Large intestine (tissue), 3 donors: ENCODE data around the gene PITHD1. TPM values are rescaled to one million over a fixed set of nuclear protein-coding genes. Genes with fewer than 3 reads are reported as not detected.

Source experiments
- DNase-seq, 2 donors: peaks; one replicate each; pipeline versions ENCODE4 v3.0.0 to v3.0.0-alpha.2; 2013
- H3K27ac ChIP-seq: one replicate; pipeline ENCODE4 v1.5.1; 2013; ENCODE audit warnings: low read length
- H3K27me3 ChIP-seq: 2 replicates; pipeline ENCODE4 v1.6.1; 2013; ENCODE audit warnings: low read length; ENCODE audit not compliant: control insufficient read depth, insufficient read depth
- H3K36me3 ChIP-seq: 2 replicates; pipeline ENCODE4 v1.6.1; 2013; ENCODE audit warnings: low read length; ENCODE audit not compliant: control insufficient read depth, insufficient read depth
- H3K4me1 ChIP-seq: one replicate; pipeline ENCODE4 v1.6.1; 2013; ENCODE audit warnings: low read length; ENCODE audit not compliant: control insufficient read depth, insufficient read depth
- H3K4me3 ChIP-seq: one replicate; pipeline ENCODE4 v1.5.1; 2013; ENCODE audit warnings: low read length
- H3K9me3 ChIP-seq: one replicate; pipeline ENCODE4 v1.6.1; 2013; ENCODE audit warnings: mild to moderate bottlenecking, low read depth, low read length, moderate library complexity; ENCODE audit not compliant: control insufficient read depth
- WGBS: methylation state at CpG from one replicate; pipeline ENCODE4 v1.1.5; 2013; ENCODE audit warnings: low lambda C conversion rate; ENCODE audit not compliant: insufficient coverage; 5-methylcytosine and 5-hydroxymethylcytosine counted together
- polyA plus RNA-seq: library from polyadenylated mRNA; unstranded; fragments of 120-200 nt; gene quantifications from one replicate; pipeline ENCODE4 v1.2.1, GENCODE V29; 2013

The PITHD1 gene
- polyA plus RNA-seq, 1 donor = 61.8 TPM

DNA sequence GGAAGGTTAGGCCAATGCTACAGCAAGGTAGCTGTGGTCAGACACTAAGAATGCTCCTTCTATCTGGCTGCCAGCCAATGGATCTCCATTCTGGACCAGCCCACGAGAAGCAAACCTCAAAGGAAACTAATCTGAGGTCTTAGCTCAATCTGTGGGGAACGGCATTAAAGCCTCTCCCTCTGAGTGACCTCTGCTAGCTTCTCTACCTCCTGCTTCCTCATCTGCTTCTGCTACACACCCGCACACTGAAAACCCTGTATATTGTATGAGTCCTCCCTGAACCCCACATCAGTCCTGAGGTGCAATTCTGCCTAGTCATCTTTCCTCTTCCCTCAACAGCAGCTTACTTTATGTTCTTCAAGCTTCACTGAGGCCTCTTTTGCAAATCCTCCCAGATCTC is 29.2 kb downstream of the PITHD1 start:
- no CpG with 5 or more reads among the region's 3 CpGs for WGBS
- Histone ChIP-seq H3K4me1 (peaks cover 21% of the 10 kb centered on the region), H3K27ac (no peak overlapping the region), H3K4me3 (no peak overlapping the region), H3K36me3 (peaks cover 51% of the 10 kb centered on the region), H3K27me3 (no peaks in the 10 kb centered on the region), H3K9me3 (no peaks in the 10 kb centered on the region)
- no peak for DNase-seq

DNA sequence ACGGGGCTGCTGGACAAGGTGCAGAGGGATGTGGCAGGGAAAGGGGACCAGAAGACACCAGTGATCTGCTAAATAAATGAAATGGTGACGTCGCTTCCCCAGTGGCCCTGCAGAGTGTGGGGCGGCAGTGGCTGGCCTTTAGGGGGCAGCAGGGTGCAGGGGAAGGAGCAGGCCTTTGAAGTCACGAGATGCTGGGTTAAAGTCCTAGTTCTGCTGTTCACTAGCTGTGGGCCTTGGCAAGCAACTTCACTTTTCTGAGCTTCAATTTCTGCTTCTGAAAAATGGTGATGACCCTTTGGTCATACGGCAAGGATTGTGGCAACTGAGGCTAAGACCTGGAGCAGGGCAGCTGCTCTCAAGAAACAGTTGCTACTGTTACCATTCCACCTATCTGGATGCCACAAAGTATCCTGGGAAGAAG is 31.5 kb downstream of the PITHD1 start:
- no CpG with 5 or more reads among the region's 6 CpGs for WGBS
- peak; percentile 87 to 91 for DNase-seq
- peaks cover 52% of the 10 kb centered on the region for H3K36me3 ChIP-seq

GRCh38 chr1:23810818-23811540 is 32.8 kb downstream of the PITHD1 start:
- peaks cover 18% of the 10 kb centered on the region for H3K4me1 ChIP-seq
- peak overlapping the region; percentile 73 for H3K27ac ChIP-seq
- H3K27me3 ChIP-seq = no peaks in the 10 kb centered on the region
- H3K36me3 ChIP-seq = peaks cover 53% of the 10 kb centered on the region
- H3K4me3 ChIP-seq = no peak overlapping the region
- no peaks in the 10 kb centered on the region for H3K9me3 ChIP-seq
- no CpG with 5 or more reads among the region's 3 CpGs for WGBS
- DNase-seq = peak; percentile 73 to 80

More for the DNA sequence above, 31.5 kb downstream of the PITHD1 start:
- H3K4me1 ChIP-seq = peaks cover 21% of the 10 kb centered on the region
- peak overlapping the region; percentile 73 for H3K27ac ChIP-seq
- H3K9me3 ChIP-seq = no peaks in the 10 kb centered on the region
- H3K27me3 ChIP-seq = no peaks in the 10 kb centered on the region
- no peak overlapping the region for H3K4me3 ChIP-seq

DNA sequence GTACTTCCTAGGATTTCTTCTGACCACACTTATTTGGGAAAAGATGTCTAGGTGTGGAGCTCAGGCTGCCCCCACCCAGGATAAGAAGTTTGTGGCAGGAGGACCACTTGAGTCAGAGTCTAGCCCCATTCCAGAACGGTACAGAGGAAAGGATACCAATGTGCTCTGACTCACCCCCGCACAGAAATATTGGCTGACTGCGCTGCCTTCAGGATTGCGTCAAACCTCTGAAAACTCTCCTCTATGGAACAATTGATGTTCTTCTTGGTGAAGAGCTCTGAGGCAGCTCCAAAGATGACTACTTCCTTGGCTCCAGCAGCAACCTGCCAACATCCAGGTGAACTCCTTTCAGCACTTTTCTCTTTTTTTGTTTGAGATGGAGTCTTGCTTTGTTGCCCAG is 35.8 kb downstream of the PITHD1 start:
- Histone ChIP-seq H3K4me3 (no peak overlapping the region), H3K36me3 (peaks cover 60% of the 10 kb centered on the region), H3K27me3 (no peaks in the 10 kb centered on the region), H3K4me1 (peaks cover 14% of the 10 kb centered on the region), H3K27ac (no peak overlapping the region), H3K9me3 (no peaks in the 10 kb centered on the region)
- DNase-seq = no peak
- no CpG with 5 or more reads among the region's 4 CpGs for WGBS

- no peak overlapping the region for H3K27ac ChIP-seq
- DNase-seq = no peak
- H3K9me3 ChIP-seq = no peaks in the 10 kb centered on the region
- peaks cover 63% of the 10 kb centered on the region for H3K36me3 ChIP-seq
- no peak overlapping the region for H3K4me3 ChIP-seq
- no peaks in the 10 kb centered on the region for H3K4me1 ChIP-seq
- WGBS = no CpG with 5 or more reads among the region's 3 CpGs
- no peaks in the 10 kb centered on the region for H3K27me3 ChIP-seq
These were observed 38.1 kb downstream of the PITHD1 start for GRCh38 chr1:23816361-23816760.

DNA sequence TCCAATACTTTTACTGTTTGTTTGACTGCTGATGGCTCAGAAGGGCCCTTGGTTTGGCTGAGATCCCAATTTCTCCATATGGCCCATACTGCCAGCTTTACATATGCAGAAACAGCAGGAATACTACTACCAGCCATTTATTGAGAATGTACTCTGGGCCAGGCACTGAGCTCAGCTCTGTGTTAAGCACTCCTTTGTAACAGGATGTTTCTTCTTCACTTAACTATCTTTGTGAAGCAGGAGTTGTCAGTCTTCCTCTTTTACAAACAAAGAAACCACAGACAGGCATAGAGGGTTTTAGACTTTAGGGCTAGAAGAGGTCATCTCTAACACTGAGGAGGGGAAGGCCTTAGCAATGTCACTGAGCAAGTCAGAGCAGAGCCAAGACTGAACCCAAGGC is 38.7 kb downstream of the PITHD1 start:
- Histone ChIP-seq H3K27ac (no peak overlapping the region), H3K27me3 (no peaks in the 10 kb centered on the region), H3K36me3 (peaks cover 59% of the 10 kb centered on the region), H3K4me1 (no peaks in the 10 kb centered on the region), H3K9me3 (no peaks in the 10 kb centered on the region), H3K4me3 (no peak overlapping the region)
- DNase-seq = no peak

DNA sequence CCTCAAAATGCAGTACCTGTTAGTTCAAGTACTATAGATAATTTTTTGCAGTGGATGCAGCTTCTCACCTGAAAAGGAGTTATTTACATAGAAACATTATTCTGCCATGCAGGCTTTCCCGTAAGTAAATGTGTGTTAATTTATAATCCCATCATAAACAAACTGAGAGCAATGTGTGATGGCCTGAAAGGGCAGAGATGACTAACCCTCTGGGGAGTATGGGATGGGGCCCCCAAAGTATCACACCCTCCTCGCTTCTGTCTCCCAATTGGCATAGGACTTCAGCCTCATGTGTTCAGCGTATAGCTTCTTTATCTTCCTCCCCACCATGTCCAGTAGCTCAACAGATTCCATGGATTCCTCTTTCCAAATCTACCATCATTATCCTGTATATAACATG is 39.4 kb downstream of the PITHD1 start:
- H3K36me3 ChIP-seq = peaks cover 52% of the 10 kb centered on the region
- 100% methylated on average over 2 of the region's 3 CpGs for WGBS
- H3K4me1 ChIP-seq = no peaks in the 10 kb centered on the region
- DNase-seq = no peak
- H3K27me3 ChIP-seq = no peaks in the 10 kb centered on the region
- no peaks in the 10 kb centered on the region for H3K9me3 ChIP-seq
- no peak overlapping the region for H3K27ac ChIP-seq
- no peak overlapping the region for H3K4me3 ChIP-seq

DNA sequence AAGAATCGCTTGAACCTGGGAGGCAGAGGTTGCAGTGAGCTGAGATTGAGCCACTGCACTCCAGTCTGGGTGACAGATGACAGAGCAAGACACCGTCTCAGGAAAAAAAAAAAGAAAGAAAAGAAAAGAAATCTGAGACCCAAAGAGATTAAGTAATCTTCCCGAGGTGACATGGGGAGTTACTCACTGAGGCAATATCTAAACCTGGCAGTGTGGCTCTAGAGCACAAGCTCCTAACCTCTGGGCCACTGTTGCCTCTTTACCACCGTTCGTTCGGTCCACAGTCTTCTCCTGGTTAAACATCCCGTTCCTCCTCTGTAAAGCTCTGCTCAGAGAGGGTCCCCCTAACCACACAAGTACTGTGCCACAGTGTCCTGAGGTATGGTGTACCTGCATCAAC is 45.5 kb downstream of the PITHD1 start:
- no peak overlapping the region for H3K27ac ChIP-seq
- DNase-seq = no peak
- WGBS = 93% methylated on average over 3 of the region's 7 CpGs
- H3K4me3 ChIP-seq = peak overlapping the region; percentile 87
- H3K9me3 ChIP-seq = no peaks in the 10 kb centered on the region
- peaks cover 4% of the 10 kb centered on the region for H3K36me3 ChIP-seq
- H3K4me1 ChIP-seq = peaks cover 9% of the 10 kb centered on the region
- no peaks in the 10 kb centered on the region for H3K27me3 ChIP-seq

DNA sequence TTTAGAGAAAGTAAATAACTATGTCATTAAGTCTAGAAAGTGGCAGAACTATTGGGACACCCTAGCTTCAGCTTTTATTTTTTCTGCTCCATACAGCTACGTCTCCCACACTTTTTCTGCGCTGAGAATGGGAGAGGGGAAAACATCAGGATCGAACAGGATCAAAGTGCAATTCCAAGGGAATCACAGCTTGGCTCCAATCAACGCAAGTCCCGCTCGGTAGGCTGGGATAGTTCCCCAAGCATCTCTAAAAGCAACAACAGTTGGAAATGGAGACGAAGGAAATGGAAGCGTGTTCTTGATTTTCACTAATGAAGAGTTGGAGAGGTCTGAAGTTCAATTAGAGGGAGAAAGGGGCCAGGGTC is 46.5 kb downstream of the PITHD1 start:
- peak overlapping the region; percentile 87 for H3K4me3 ChIP-seq
- H3K36me3 ChIP-seq = no peaks in the 10 kb centered on the region
- peaks cover 9% of the 10 kb centered on the region for H3K4me1 ChIP-seq
- H3K27me3 ChIP-seq = no peaks in the 10 kb centered on the region
- peak; percentile 12 to 64 for DNase-seq
- WGBS = no CpG with 5 or more reads among the region's 8 CpGs
- H3K27ac ChIP-seq = peak overlapping the region; percentile 94
- H3K9me3 ChIP-seq = no peaks in the 10 kb centered on the region

DNA sequence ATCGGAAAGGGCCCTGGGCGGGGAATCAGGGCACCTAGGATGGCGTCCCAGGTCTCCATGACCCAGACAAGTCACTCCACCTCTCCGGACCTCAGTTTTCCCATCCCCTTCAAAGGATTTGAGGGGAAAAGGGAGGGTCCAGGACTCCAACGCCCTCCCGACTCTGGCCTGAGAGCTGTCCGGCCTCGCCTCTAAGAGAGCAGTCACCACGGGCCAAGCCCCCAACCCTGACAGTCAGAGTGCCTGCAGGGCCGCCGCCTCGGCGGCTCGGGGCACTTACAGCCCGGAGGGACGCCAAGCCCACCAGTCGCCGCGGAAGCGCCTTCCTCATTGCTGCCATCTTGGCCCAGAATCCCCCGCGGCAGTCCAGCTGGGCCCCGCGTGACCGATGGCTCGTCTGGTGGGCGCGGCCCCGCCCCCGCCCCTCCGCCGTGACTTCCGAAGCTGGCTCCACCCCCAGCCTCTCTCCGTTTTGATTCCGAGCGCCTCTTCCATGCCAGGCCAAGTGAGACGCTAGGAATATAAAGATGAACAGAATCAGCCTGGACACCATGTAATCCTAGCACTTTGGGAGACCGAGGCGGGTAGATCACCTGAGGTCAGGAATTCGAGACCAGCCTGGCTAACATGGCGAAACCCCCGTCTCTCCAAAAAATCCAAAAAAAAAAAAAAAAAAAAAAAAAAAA is 47.0 kb downstream of the PITHD1 start, which contains the start of gene HMGCL:
HMGCL (minus strand) TSS at position 354 of the 686 bp plus-strand sequence; CDS start at position 340, 14 bp downstream.
- Histone ChIP-seq H3K4me1 (peaks cover 9% of the 10 kb centered on the region), H3K36me3 (no peaks in the 10 kb centered on the region), H3K4me3 (peak within 1 kb of the TSS; percentile 87), H3K27ac (peak within 1 kb of the TSS; percentile 94), H3K9me3 (no peaks in the 10 kb centered on the region), H3K27me3 (no peaks in the 10 kb centered on the region)
- WGBS = no CpG with 5 or more reads among the region's 42 CpGs
- peak; percentile 91 to 93 for DNase-seq
